Stimulated activated naive CD4-positive, alpha-beta T cell (primary cell): ENCODE measurements around the gene ZNF536.

Experiments used
- DNase-seq, 6 experiments: peaks; one replicate each; lab custom pipeline; 2025; lab: John Stamatoyannopoulos, UW

Gene ZNF536

DNA sequence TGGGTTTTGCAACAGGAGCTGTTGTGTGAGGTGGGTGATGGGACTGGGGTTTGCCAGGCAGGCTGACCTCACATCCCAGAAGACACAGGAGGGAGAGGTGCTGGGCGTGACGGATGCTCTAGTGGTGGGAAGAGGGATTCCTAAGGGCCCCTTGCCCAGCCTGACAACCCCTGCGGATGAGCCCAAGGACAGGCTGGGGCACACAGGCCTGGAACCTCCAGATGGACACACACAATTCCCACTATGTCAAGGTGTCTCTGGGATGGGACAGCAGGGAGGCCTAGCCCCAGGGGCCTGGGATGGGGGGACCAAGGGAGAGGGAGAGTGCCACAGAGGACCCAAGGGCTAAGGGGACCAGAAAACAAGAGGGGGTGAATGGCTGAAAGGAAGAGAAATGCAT is 191.5 kb downstream of the ZNF536 start:
- no peak for DNase-seq

DNA sequence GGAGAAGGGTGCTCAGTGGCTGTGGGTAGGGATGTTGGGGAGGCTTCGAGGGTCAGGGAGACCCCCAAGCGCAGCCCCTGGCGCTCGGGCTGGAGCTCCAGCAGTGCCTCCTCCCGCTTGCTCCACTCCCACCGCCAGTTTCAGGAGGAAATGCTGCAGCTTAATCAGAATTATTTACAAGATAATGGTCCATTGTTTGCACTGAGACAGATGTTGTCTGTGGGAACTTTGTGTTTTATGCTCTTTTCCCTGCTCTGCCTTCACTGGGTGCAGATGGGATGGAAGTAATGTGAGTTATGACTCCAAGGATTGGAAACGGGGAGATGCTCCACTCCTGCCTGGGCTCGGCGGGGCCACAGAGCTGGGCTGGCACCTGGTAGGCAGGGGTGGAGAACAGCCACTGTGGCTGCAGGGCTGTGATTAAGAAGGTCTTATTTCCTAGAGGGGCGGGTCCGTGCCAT is 192.4 kb downstream of the ZNF536 start:
- DNase-seq = no peak

GRCh38 chr19:30565636-30566035 is 193.5 kb downstream of the ZNF536 start:
- DNase-seq = no peak

GRCh38 chr19:30566681-30567420 is 194.7 kb downstream of the ZNF536 start:
- no peak for DNase-seq

- DNase-seq = no peak
Observed at GRCh38 chr19:30567536-30568232, 195.5 kb downstream of the ZNF536 start.

- no peak for DNase-seq
Observed at GRCh38 chr19:30570194-30570593, 198.0 kb downstream of the ZNF536 start.

DNA sequence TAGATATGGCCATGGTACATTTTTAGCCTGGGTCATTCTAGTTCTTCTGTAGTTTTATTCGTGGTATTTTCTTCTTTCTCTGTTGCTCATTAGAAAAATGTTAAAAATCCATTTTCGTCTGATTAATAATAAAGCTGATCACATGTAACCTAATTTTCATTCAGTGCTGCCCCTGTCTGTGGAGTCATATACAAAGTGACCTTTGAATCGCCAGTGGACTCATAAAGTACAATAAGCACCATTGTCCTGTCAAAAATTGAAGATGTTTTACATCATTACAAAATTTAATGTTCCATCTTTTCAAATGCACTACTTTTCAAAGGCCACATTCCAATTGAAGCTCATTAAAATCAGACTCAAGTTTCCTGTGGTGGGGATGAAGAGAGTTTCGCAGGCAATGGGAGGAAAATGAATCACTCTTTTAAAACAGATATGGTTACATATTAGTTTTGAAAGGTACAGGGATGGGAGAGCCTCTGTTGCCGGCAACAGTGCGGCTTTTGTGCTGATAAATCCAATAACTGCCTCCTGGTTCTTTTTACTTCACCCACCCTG is 205.4 kb downstream of the ZNF536 start:
- DNase-seq = no peak

DNA sequence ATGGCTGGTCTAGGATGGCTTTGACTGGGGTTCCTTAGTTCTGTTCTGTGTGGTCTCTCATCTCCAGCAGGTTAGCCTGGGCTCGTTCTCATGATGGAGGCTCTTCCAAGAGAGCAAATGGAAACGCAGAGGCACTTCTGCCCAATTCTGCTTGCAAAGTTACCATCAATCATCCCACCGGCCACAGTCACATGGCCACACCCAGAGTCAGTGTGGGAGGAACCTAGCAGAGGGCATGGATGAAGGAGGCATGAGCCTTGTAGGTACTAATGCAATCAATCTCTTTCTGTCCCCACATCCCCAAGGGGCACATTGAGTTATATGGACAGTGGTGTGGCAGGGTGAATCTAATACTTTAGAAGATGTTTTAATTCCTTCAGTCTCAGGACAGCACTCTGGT is 207.2 kb downstream of the ZNF536 start:
- no peak for DNase-seq

DNA sequence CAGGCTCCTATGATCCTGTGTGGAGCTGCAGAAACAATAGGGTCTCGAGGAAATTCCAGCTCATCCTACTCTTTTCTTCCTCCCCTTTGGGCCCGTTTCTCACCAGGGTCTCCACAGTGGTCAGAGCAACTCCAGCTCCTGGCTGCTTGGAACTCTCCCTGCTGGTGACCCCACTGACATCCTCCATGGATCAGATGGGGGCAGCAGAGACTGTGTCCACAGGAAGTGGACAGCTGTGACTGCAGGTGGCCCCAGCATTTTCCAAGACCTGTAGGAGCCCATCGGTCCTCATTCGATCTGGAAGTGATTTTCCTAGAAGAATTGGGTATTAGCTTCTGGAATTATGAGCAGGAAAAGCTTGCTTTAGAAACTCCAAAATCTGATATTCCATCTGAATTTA is 208.5 kb downstream of the ZNF536 start:
- DNase-seq = no peak

- no peak for DNase-seq
Observed at GRCh38 chr19:30584090-30584489, 211.9 kb downstream of the ZNF536 start.

DNA sequence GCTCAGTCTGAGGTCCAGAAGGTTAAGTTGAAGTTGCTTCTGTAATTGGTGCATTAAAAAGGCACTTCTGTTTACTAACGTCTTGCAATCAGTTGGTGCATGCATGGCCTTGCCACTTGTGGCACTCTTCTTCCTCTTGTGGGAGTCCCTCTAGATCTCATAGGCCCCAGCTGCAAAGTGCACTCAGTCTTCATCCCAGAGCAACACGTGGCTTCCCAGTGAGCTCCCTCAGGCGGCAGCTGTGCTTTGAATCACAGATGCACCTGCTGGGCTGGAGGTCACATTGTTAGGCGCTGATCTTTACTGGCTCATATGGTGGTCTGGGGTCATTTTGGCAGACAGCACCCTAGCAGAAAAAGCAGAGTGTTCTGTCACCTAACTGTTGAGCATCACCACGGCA is 215.7 kb downstream of the ZNF536 start:
- no peak for DNase-seq

DNA sequence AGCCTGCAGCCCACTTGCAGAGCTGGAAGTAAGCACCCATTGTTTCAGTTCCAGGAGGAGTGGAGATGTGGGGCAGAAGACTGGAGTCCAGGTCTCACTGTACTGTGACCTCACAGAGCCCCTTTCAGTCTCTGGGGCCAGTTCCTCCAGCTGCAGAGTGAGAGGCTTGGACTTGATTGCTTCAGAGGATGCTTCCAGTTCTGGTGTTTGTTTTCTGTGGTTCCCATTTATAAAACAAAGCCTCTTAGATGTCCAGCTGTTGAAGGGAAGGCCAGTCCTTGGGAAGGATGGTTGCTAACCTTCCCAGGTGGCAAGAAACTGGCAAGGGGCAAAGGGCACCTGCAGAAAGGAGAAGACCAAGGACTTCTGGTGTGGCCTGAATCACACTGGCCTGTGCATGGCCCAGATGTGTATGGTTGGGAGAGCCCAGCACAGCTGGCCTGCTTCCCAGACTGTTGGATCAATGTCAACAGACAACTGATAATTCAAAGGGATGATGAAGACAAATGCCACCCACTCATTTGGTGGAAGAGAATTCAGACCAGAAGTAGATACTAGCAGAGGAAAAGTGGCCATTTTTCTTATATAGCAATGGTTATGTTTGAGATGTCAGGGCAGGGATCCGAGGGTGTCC is 218.5 kb downstream of the ZNF536 start:
- no peak for DNase-seq

- no peak for DNase-seq
Observed at GRCh38 chr19:30593356-30593755, 221.2 kb downstream of the ZNF536 start.

DNA sequence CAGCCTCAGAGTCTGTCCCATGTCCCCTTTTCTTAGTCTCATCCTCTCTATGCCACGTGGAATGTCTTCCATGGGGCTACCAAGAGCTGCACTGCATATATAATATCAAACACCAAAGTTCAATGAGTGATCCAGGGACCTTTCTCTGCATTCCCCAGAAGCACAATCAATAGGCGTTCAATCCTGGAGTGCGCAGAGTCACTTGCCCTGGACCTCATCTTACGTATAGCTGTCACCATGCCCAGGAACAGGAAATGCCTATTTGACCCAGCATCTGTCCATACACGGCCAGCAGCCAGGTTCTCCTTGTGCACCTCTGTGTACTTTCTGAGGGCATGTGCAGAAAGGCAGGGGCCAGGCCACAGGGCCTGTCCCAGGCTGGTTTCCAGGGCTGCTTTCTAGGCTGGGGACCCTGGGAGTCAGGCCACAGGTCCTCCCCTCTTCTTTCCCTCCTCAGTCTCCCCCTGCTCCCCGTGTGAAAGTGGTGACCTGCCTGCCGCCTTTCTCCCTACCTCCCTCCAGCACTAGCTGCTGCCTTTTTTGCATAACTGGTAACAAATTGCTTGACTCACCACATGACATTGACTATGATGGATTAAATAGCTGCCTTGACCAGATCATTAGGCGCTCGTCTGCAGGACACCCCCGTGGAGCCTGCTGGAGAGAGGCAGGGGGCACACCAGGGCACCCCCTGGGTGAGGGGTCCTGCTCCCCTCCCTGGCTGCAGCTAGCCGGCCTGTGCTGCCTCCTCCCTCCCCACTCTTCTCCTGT is 222.0 kb downstream of the ZNF536 start:
- DNase-seq = no peak

- no peak for DNase-seq
Observed at GRCh38 chr19:30596268-30596667, 224.1 kb downstream of the ZNF536 start.

DNA sequence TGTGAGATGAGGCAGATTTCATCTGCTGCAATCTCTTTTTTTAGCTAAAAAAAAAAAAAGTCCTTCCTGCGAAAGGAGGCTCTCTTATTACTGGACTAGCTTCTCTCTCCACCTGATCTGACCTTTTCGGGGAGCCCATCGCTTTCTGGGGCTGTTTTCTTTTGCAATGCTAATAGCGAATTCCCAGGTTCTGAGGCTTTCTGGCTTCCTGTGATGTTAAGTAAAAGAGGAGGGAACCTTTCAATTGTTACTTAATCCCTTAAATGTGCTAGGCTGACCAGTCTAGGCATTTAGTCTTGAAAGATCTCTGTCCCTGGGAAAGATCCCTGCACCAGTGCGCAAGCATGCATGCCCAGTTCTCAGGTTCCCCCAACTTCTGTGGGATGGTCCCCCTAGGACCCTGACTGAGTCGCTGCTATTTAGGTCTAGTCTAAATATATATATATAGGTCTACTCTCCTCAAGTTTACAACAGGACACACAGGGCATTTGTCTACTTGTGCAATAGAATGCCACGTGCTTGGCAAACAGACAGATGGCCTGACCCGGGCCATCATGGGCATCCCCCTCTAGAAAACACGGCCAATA is 224.7 kb downstream of the ZNF536 start:
- no peak for DNase-seq

- no peak for DNase-seq
Observed at GRCh38 chr19:30598688-30599087, 226.5 kb downstream of the ZNF536 start.

- DNase-seq = no peak
Observed at GRCh38 chr19:30602661-30603350, 230.6 kb downstream of the ZNF536 start.

- DNase-seq = no peak
Observed at GRCh38 chr19:30604657-30605056, 232.5 kb downstream of the ZNF536 start.

GRCh38 chr19:30605333-30605732 is 233.1 kb downstream of the ZNF536 start:
- no peak for DNase-seq
